HUES6 (cell line): ENCODE data around the gene ZNF81.

Experiments used
- H3K27ac ChIP-seq: 2 replicates; pipeline ENCODE4 v1.7.0; 2013; ENCODE audit warnings: low read depth, mild to moderate bottlenecking, low read length, inconsistent platforms
- H3K27me3 ChIP-seq: 2 replicates; pipeline ENCODE4 v1.6.1; 2013; ENCODE audit warnings: low read length; ENCODE audit not compliant: control insufficient read depth, insufficient read depth
- H3K36me3 ChIP-seq: 2 replicates; pipeline ENCODE4 v1.6.1; 2013; ENCODE audit warnings: low read length; ENCODE audit not compliant: control insufficient read depth, insufficient read depth
- H3K4me1 ChIP-seq: 2 replicates; pipeline ENCODE4 v1.6.1; 2013; ENCODE audit warnings: low read length; ENCODE audit not compliant: control insufficient read depth, insufficient read depth
- H3K4me3 ChIP-seq: 2 replicates; pipeline ENCODE4 v1.5.1; 2013; ENCODE audit warnings: low read depth, low read length
- H3K9ac ChIP-seq: one replicate; pipeline ENCODE4 v1.6.1; 2013; ENCODE audit warnings: mild to moderate bottlenecking, low read length
- H3K9me3 ChIP-seq: 2 replicates; pipeline ENCODE4 v1.6.1; 2013; ENCODE audit warnings: low read depth, low read length; ENCODE audit not compliant: control insufficient read depth, insufficient read depth

Gene ZNF81

GRCh38 chrX:47807548-47807947, 29.2 kb upstream of the ZNF81 start:
- H3K4me3 ChIP-seq = peak overlapping the region; percentile 28; the same call in 1 of the 2 replicates
- H3K36me3 ChIP-seq = no peaks in the 10 kb centered on the region
- H3K9me3 ChIP-seq = peaks cover 15% of the 10 kb centered on the region; the same call in 1 of the 2 replicates
- H3K9ac ChIP-seq = no peak overlapping the region
- H3K27ac ChIP-seq = peak overlapping the region; percentile 29; the same call in 1 of the 2 replicates
- peaks cover 19% of the 10 kb centered on the region; the same call in 1 of the 2 replicates for H3K4me1 ChIP-seq
- H3K27me3 ChIP-seq = no peaks in the 10 kb centered on the region

- H3K4me1 ChIP-seq = peaks cover 19% of the 10 kb centered on the region; the same call in 1 of the 2 replicates
- no peaks in the 10 kb centered on the region for H3K36me3 ChIP-seq
- H3K27me3 ChIP-seq = no peaks in the 10 kb centered on the region
- no peak overlapping the region for H3K4me3 ChIP-seq
- peaks cover 15% of the 10 kb centered on the region; the same call in 1 of the 2 replicates for H3K9me3 ChIP-seq
- no peak overlapping the region for H3K27ac ChIP-seq
- H3K9ac ChIP-seq = no peak overlapping the region
These were observed 27.6 kb upstream of the ZNF81 start for GRCh38 chrX:47808904-47809788.

DNA sequence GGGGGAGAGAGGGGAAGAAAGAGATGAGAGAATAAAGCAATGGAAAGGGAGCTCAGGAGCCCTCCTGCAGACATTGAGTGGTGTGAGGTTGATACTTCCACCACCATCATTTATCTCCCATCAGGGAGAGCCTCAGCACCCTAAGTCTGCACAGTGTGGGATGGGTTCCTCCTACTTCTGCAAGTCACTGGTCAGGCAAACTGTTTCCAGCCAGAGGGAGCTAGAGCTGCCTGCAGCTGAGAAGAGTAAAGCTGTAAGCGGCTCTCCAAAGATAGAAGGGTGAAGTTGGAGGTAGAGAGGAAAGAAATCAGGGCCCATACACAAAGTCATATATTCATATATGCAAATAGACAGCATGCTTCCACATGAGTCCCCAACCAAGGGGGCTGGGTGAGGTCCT, 21.9 kb upstream of the ZNF81 start:
- no peaks in the 10 kb centered on the region for H3K27me3 ChIP-seq
- no peak overlapping the region for H3K4me3 ChIP-seq
- H3K36me3 ChIP-seq = no peaks in the 10 kb centered on the region; the same call in 1 of the 2 replicates
- H3K27ac ChIP-seq = peak overlapping the region; percentile 92
- peaks cover 20% of the 10 kb centered on the region for H3K4me1 ChIP-seq
- peaks cover 35% of the 10 kb centered on the region for H3K9me3 ChIP-seq
- peak overlapping the region; percentile 82 for H3K9ac ChIP-seq

DNA sequence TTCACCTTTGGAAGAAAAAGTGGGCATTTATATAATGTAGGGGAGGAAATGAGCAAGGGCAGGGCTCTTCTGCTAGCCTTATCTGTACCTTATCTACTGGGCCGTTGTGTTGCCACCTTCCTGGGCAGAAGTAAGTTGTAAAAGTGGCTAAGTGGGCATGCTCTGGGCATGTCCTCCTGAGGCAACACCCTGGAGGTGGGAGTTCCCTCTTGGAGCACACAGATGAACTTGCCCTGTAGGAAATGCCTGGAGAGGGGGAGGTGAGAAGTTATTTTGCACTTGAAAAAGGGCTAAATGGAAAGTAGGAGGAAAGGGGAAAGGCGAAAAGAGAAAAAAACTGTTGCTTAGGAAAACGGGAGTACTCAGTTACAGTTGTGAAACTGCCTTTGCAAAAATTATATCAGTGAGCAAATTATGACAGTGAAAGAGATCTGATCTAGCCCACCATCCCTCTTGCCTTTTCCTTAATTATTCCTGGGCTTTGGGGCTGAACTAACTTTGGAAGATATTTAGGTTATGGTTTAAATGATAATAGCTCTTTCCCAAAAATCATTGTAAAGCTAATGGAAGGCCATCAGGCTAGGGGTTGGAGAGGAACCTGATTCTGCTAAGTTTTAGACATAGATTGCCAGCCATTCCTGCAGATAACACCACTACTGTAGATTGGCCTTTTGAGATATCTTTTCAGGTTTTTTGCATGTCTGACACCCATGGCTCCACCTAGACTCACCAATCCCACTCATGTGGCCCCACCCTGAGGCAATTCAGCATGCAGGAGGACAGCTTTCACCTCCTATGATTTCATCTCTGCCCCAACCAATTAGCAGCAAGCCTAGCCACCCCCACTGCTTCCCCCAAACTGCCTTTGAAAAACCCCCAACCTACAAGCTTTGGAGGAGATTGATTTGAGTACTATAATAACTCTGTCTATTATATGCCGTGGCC, 20.5 kb upstream of the ZNF81 start:
- Histone ChIP-seq H3K4me1 (peaks cover 20% of the 10 kb centered on the region), H3K9me3 (peaks cover 42% of the 10 kb centered on the region), H3K4me3 (peak overlapping the region; percentile 11), H3K36me3 (no peaks in the 10 kb centered on the region; the same call in 1 of the 2 replicates), H3K27ac (peak overlapping the region; percentile 92), H3K27me3 (no peaks in the 10 kb centered on the region), H3K9ac (peak overlapping the region; percentile 82)

GRCh38 chrX:47817421-47817820, 19.3 kb upstream of the ZNF81 start:
- Histone ChIP-seq H3K36me3 (no peaks in the 10 kb centered on the region; the same call in 1 of the 2 replicates), H3K27me3 (no peaks in the 10 kb centered on the region), H3K9me3 (peaks cover 38% of the 10 kb centered on the region), H3K9ac (peak overlapping the region; percentile 14), H3K4me3 (no peak overlapping the region), H3K4me1 (peaks cover 20% of the 10 kb centered on the region), H3K27ac (peak overlapping the region; percentile 92; the same call in 1 of the 2 replicates)

GRCh38 chrX:47817897-47818296, 18.8 kb upstream of the ZNF81 start:
- Histone ChIP-seq H3K36me3 (no peaks in the 10 kb centered on the region; the same call in 1 of the 2 replicates), H3K9me3 (peaks cover 37% of the 10 kb centered on the region), H3K4me3 (no peak overlapping the region), H3K9ac (no peak overlapping the region), H3K27me3 (no peaks in the 10 kb centered on the region), H3K4me1 (peaks cover 20% of the 10 kb centered on the region), H3K27ac (peak overlapping the region; percentile 31; the same call in 1 of the 2 replicates)

DNA sequence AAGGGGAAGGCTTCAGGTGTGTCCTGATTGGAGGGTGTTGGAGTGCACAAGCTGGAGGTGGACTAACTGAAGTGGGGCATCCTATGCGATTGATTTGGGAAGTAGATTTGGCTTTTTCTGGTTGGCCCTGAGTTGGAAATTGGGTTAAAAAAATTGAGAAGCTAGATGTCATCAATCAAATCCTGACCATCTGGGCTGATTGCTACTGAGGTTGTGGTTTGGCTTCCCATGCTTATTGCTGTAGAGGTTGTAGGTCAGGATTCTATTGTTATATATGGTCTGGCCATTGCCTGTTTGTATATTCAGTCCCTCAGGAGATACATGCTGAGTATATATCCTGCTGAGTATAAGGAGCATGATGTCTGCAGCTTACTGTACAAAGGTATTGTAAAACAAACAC, 7.7 kb upstream of the ZNF81 start:
- H3K27me3 ChIP-seq = no peaks in the 10 kb centered on the region
- peaks cover 10% of the 10 kb centered on the region; the same call in 1 of the 2 replicates for H3K9me3 ChIP-seq
- no peaks in the 10 kb centered on the region for H3K36me3 ChIP-seq
- no peak overlapping the region for H3K9ac ChIP-seq
- no peak overlapping the region for H3K27ac ChIP-seq
- no peak overlapping the region for H3K4me3 ChIP-seq
- no peaks in the 10 kb centered on the region for H3K4me1 ChIP-seq

- Histone ChIP-seq H3K36me3 (no peaks in the 10 kb centered on the region), H3K27me3 (no peaks in the 10 kb centered on the region), H3K9ac (no peak overlapping the region), H3K4me1 (no peaks in the 10 kb centered on the region; the same call in 1 of the 2 replicates), H3K9me3 (peaks cover 6% of the 10 kb centered on the region; the same call in 1 of the 2 replicates), H3K4me3 (no peak overlapping the region), H3K27ac (no peak overlapping the region)
These were observed 4.9 kb upstream of the ZNF81 start for GRCh38 chrX:47831788-47832187.

DNA sequence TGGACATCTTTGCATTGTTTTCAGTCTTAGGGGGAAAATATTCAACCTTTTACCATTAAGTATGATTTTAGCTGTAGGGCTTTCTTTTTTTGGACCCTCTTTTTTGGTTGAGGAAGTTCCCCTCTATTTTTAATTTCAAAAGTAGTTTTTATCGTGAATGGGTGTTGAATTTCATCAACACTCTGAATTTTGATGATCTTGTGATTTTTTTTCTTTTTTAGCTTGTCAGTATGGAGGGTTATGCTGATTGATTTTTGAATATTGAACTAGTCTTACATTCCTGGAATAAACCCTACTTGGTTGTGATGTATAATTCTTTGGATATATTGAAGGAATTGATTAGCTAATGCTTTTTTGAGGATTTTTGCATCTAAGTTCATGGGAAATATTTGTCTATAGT, 1.7 kb downstream of the ZNF81 start:
- no peak overlapping the region for H3K9ac ChIP-seq
- no peak overlapping the region for H3K27ac ChIP-seq
- H3K4me3 ChIP-seq = no peak overlapping the region
- H3K27me3 ChIP-seq = no peaks in the 10 kb centered on the region
- H3K4me1 ChIP-seq = no peaks in the 10 kb centered on the region; the same call in 1 of the 2 replicates
- no peaks in the 10 kb centered on the region for H3K9me3 ChIP-seq
- H3K36me3 ChIP-seq = no peaks in the 10 kb centered on the region

DNA sequence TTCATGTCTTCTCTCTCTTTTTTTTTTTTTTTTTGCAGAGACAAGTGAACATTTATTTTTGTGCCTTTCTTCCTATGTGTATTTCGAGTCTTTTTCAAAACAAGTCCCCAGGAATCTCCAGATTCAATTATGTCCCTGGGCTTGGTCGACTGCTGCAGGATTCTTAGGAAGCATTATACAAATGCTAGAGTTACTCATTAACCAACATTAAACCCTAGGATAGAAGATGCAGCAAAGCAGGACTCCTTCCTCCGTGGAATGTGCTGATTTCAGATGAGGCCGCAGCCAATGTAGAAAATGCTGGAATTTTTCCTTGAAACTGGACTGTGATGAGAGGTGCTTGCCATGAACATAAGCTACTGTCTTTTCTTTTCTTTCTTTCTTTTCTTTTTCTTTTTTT, 3.4 kb downstream of the ZNF81 start:
- H3K9me3 ChIP-seq = no peaks in the 10 kb centered on the region
- H3K27me3 ChIP-seq = no peaks in the 10 kb centered on the region
- H3K9ac ChIP-seq = no peak overlapping the region
- H3K4me3 ChIP-seq = no peak overlapping the region
- H3K27ac ChIP-seq = no peak overlapping the region
- no peaks in the 10 kb centered on the region for H3K36me3 ChIP-seq
- no peaks in the 10 kb centered on the region; the same call in 1 of the 2 replicates for H3K4me1 ChIP-seq
